ENCODE data around the gene MED22. TPM values are rescaled to one million over a fixed set of nuclear protein-coding genes. Genes with fewer than 3 reads are reported as not detected.

Gene MED22
- total RNA-seq, 1 donor from 2014 or later = 45.7 TPM

DNA sequence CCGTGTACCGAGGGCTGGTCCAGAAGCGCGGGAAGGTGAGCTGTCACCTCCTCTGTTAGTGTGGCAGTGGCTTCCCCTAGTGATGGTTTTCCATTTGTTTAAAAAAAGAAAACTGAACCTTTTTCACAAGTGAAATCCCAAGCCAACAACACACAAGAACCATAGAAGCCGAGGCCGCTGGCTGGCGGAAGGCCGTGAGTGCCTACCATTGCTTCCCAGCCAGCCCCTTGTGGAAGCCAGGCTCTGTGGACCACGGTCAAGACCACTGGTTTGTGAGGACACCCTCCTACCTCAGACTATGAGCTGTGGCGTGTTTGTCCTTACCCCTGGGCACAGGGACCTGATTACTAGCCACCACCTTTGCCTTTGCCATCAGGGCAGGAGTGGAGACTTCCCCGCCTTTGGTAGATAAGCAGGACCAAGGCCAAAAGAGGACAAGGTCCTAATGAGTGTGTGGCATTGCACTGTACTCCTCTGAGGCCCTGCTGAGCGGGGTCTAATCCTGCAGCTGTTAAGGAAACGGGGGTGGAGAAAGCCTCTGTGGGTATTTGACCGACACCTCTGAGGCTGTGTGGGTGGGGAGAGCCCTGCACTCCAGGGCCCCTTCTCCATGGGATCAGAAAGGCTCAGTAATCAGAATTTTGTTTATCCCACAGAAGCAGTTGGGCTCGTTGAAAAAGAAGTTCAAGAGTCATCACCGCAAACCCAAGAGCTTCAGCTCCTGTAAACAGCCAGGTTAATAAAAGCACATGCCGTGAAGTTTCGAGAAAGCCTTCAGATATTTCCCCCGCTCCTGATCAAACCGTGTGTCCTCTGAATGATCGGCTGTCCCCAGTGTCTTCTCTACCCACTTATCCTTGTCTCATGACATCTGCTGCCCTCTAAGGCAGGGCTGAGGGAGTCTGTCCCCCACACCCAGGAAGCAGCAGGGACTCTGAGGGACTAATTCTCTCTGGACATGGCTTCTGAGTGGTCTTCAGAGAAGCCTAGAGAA, 12.8 kb upstream of the MED22 start:
- no peaks in the 10 kb centered on the region for H3K27me3 Mint-ChIP-seq
- POLR2A ChIA-PET = interaction anchor here (1.3 kb wide), 1 partner anchor 13 kb away, joined by 4 read pairs; the partner anchor contains the start of genes MED22 and RPL7A
- no peak for TF ChIP-seq CTCF (IDR thresholded peaks at IDR 0.05)
- CTCF ChIA-PET = no interaction called here
- H3K4me1 Mint-ChIP-seq = peaks cover 25% of the 10 kb centered on the region
- no peak for DNase-seq
- H3K9me3 Mint-ChIP-seq = no peaks in the 10 kb centered on the region
- intact Hi-C loops (cut with micrococcal nuclease) = no loop called here
- peaks cover 64% of the 10 kb centered on the region for H3K36me3 Mint-ChIP-seq (ENCODE audit: low read depth)
- H3K27ac Mint-ChIP-seq = no peak overlapping the region
- no peak for ATAC-seq (ENCODE audit: low read depth)
- H3K4me3 Mint-ChIP-seq = no peak overlapping the region

DNA sequence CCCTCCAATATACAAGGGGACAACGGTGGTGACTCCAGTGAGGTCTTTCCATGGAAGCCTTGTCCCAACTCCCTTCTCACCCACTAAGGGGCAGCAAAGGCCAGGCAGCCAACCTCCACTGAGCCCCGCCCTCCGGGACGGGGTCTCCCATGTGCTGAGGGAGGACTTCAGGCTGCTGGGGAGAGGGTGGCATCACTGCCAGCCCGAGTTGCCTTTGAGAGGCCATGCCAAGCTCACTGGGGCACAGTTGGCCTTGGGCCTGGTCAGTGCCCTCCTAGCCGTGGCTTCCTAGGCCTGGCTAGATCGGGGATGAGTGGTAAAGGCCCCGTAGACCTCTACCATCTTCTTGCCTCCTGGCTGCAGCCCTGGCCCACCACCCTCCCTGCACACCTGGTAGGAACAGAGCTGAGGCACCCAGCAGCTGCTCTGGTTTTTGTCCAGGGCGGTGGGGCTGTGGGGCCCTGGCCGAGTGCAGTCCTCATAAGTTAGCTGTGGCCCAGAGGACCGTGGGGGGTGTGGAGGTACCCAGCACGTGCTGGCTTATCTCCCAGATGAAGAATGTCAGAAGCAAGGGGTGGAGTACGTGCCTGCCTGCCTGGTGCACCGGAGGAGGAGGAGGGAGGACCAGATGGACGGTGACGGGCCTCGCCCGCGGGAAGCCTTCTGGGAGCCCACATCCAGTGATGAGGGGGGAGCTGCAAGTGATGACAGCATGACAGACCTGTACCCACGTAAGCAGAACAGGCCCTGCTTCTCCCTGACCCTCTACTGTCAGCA, 11.7 kb upstream of the MED22 start:
- TF ChIP-seq CTCF (IDR thresholded peaks at IDR 0.05) = no peak
- H3K27me3 Mint-ChIP-seq = no peaks in the 10 kb centered on the region
- H3K4me1 Mint-ChIP-seq = peaks cover 35% of the 10 kb centered on the region
- H3K9me3 Mint-ChIP-seq = no peaks in the 10 kb centered on the region
- CTCF ChIA-PET = no interaction called here
- no peak for DNase-seq
- no peak for ATAC-seq (ENCODE audit: low read depth)
- H3K36me3 Mint-ChIP-seq (ENCODE audit: low read depth) = peaks cover 53% of the 10 kb centered on the region
- POLR2A ChIA-PET = interaction anchor here (1.0 to 1.3 kb wide), 3 partner anchors 12 to 24 kb away, joined by 4 to 5 read pairs (median 4); partner anchors contain the start of genes MED22 and RPL7A
- H3K4me3 Mint-ChIP-seq = peak overlapping the region; percentile 7
- intact Hi-C loops (cut with micrococcal nuclease) = no loop called here
- no peak overlapping the region for H3K27ac Mint-ChIP-seq

GRCh38 chr9:133357656-133358055, 9.7 kb upstream of the MED22 start:
- Mint-ChIP-seq H3K4me3 (peak overlapping the region; percentile 80), H3K4me1 (peaks cover 40% of the 10 kb centered on the region), H3K27ac (peak overlapping the region; percentile 35), H3K9me3 (no peaks in the 10 kb centered on the region), H3K36me3 (ENCODE audit: low read depth) (peaks cover 47% of the 10 kb centered on the region), H3K27me3 (no peaks in the 10 kb centered on the region)
- ChIA-PET CTCF (no interaction called here), POLR2A (interaction anchor here (0.9 to 3.7 kb wide), 4 partner anchors 10 to 121 kb away, joined by 3 to 52 read pairs (median 4); partner anchors contain the start of genes MED22, RPL7A and SLC2A6)
- ATAC-seq (ENCODE audit: low read depth) (no peak), DNase-seq (no peak)
- no peak for TF ChIP-seq CTCF (IDR thresholded peaks at IDR 0.05)
- intact Hi-C loops (cut with micrococcal nuclease) = no loop called here

GRCh38 chr9:133356391-133357091, 8.6 kb upstream of the MED22 start, which contains the start of the genes SURF1 and SURF2:
Gene SURF1 (minus strand): TSS chr9:133356487. CDS start chr9:133356453, 34 bp downstream.
Gene SURF2 (plus strand): TSS chr9:133356550. CDS start chr9:133356593, 43 bp downstream.
- peaks cover 43% of the 10 kb centered on the region for H3K4me1 Mint-ChIP-seq
- peak; percentile 92 for ATAC-seq (ENCODE audit: low read depth)
- H3K36me3 Mint-ChIP-seq (ENCODE audit: low read depth) = peaks cover 48% of the 10 kb centered on the region
- H3K27ac Mint-ChIP-seq = peak within 1 kb of the TSS; percentile 82
- no peaks in the 10 kb centered on the region for H3K9me3 Mint-ChIP-seq
- DNase-seq = peak; percentile 87
- POLR2A ChIA-PET = interaction anchor here (0.6 to 3.7 kb wide), 15 partner anchors 8 to 170 kb away, joined by 3 to 52 read pairs (median 5); partner anchors contain the start of genes CACFD1, MED22, RPL7A and SLC2A6
- no peaks in the 10 kb centered on the region for H3K27me3 Mint-ChIP-seq
- CTCF ChIA-PET = interaction anchor here (0.7 kb wide), 1 partner anchor 202 kb away, joined by 5 read pairs; no protein-coding TSS in a partner anchor
- H3K4me3 Mint-ChIP-seq = peak within 1 kb of the TSS; percentile 88
- no peak for TF ChIP-seq CTCF (IDR thresholded peaks at IDR 0.05)
- intact Hi-C loops (cut with micrococcal nuclease) = loop anchor here (1.0 kb wide), 3 partner anchors 8 to 170 kb away; partner anchors contain the start of genes MED22, RPL7A, STKLD1 and SURF4
